IPS-NIHi7 (cell line): ENCODE data around the gene ORAI2.
"Not testable (repeated sequence)": the region's sequence is repeated elsewhere in the genome, so short reads cannot be mapped to it uniquely, and the experiment has no call there.

Experiments used
- DNase-seq: peaks from one replicate; pipeline ENCODE4 v3.0.0; 2012; ENCODE audit warnings: mixed read lengths; ENCODE audit errors: extremely low spot score

The ORAI2 gene

DNA sequence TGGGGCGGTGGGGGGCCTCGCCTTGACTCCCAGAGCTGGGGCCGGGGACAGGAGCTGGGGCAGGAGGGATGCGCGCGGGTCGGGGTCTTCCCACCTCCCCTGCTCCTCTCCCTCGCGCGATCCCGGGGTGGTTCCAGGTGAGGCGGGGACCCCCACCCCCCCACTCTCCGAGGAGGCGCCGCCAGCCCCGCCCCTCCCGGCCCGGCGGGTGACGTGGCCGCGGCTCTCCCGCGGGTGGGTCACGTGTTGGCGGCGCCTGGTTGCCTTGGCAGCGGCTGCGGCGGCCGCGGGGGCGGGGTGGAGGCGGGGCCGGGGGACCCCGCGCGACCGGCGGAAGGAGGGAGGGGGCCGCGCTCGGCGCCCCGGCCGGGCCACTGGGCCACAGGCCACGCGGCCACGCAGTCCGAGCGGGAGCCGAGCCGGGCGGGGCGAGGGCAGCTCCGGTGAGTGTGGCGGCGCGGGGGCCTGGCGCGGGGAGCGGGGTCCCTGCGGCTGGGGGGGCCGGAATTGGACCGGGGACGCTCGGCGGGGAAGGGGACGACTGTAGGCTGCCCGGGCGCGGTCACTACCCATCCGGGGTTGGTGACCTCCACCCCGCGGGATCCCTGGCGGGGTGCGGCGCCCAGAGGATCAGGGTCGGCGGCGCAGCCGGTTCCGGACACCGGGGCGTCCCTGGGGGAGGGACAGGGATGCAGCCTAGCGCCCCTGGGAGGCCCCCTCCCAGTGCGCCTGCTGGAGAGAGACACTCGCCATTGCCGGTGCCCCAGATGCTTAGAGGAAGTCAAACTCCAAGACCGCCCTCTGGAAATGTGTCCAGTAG, at the start of gene ORAI2:
Gene ORAI2, plus strand, starts transcription at position 357 of the 820 bp plus-strand sequence. CDS start 5,382 bp downstream, outside the sequence.
- DNase-seq, result peak; percentile 93

- DNase-seq, result no peak
Observed at GRCh38 chr7:102387064-102387463, 46.3 kb upstream of the ORAI2 start.

DNA sequence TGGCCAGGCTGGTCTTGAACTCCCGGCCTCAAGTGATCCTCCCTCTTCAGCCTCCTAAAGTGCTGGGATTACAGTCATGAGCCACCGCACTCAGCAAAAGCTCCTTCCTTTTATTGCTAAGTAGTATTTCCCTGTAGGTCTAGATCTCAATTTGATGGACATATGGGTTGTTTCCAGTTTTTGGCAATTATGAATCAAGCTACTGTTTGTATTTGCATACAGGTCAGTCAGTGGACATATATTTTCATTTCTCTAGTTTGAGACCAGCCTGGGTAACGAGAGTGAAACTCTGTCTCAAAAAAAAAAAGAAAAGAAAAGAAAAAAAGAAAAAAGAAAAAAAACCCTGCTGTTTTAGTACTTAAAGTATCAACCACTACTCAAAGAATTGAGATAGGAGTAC, 43.6 kb upstream of the ORAI2 start:
- no peak for DNase-seq

- DNase-seq, result peak; percentile 85
Observed at GRCh38 chr7:102390697-102391484, 42.5 kb upstream of the ORAI2 start.

GRCh38 chr7:102392330-102392729, 41.0 kb upstream of the ORAI2 start:
- DNase-seq, result no peak

DNA sequence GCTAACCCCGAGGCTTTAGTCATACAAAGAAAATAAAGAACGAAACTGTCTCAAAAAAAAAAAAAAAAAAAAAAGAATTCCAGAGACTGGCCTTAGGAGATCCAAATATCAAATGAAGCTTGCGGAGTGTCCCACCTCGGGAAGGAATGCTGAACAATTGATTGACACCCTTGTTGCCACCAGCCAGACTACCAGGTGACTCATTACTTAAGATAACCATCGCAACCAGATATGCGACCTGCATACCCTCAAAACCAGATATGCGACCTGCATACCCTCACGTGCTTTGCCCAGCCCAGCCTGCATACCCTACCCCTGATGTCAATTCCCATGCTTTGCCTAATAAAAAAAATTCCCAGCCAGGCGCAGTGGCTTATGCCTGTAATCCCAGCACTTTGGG, 39.9 kb upstream of the ORAI2 start:
- DNase-seq, result no peak

GRCh38 chr7:102395592-102395872, 37.8 kb upstream of the ORAI2 start:
- no peak for DNase-seq

GRCh38 chr7:102395873-102396709, 37.3 kb upstream of the ORAI2 start, which contains the start of gene PRKRIP1:
PRKRIP1 (plus strand) TSS chr7:102396363; CDS start chr7:102396412, 49 bp downstream.
- peak; percentile 95 for DNase-seq

DNA sequence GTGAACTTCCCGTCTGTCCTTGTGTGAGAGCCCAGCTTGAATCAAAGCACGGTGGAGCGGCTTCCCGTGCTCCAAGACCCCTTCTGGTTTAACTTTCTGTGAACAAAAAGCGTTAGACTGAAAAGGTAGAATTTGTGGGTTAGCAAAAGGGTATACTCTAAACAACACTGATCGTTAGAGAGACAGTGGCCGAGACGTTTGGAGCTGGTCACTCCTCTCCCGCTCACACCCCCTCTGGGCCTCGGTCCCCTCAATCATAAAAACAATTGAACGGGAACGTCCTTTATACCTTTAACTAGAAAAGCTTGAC, 36.7 kb upstream of the ORAI2 start:
- no peak for DNase-seq

DNA sequence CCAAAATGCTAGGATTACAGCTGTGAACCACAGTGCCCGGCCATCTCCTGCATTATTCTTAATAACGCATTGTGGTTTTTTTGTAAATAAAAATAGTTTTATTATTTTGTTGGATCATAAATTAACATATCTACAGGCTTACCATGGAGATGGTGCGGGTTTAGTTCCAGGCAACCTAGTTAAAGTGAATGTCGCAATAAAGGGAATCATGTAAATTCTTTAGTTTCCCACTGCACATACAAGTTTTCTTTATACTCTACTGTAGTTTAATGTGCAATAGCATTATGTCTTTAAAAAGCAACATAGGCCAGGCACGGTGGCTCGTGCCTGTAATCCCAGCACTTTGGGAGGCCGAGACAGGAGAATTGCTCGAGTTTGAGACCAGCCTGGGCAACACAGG, 34.8 kb upstream of the ORAI2 start:
- DNase-seq, result no peak

- DNase-seq, result no peak
Observed at GRCh38 chr7:102400360-102400759, 33.0 kb upstream of the ORAI2 start.

- DNase-seq, result no peak
Observed at GRCh38 chr7:102403563-102403962, 29.8 kb upstream of the ORAI2 start.

GRCh38 chr7:102404005-102404861, 29.1 kb upstream of the ORAI2 start:
- DNase-seq, result peak; percentile 88

DNA sequence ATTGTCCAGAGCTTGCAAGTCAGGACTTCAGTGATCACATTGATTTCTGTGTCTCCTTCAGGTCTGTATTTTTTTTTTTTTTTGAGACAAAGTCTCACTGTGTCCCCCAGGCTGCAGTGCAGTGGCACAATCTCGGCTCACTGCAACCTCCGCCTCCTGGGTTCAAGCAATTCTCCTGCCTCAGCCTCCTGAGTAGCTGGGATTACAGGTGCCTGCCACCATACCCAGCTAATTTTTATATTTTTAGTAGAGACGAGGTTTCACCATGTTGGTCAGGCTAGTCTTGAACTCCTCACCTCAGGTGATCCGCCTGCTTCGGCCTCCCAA, 28.6 kb upstream of the ORAI2 start:
- DNase-seq, result not testable (repeated sequence)

- no peak for DNase-seq
Observed at GRCh38 chr7:102407910-102408309, 25.5 kb upstream of the ORAI2 start.

GRCh38 chr7:102408530-102408929, 24.8 kb upstream of the ORAI2 start:
- DNase-seq, result not testable (repeated sequence)

DNA sequence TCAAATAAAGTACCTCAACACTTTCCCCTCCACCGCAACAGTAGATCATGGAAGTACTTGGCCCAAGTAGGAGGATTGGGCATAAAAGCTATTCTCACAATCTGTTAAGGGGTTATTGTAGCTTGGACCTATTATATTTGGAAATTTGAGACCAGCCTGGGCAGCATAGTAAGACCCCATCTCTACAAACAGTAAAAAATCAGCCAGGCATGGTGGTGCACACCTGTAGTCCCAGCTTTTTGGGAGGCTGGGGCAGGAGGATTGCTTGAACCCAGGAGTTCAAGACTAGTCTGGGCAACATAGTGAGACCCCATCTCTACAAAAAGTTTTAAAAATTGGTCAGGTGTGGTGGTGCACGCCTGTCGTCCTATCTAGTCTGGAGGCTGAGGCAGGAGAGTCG, 24.0 kb upstream of the ORAI2 start:
- no peak for DNase-seq

DNA sequence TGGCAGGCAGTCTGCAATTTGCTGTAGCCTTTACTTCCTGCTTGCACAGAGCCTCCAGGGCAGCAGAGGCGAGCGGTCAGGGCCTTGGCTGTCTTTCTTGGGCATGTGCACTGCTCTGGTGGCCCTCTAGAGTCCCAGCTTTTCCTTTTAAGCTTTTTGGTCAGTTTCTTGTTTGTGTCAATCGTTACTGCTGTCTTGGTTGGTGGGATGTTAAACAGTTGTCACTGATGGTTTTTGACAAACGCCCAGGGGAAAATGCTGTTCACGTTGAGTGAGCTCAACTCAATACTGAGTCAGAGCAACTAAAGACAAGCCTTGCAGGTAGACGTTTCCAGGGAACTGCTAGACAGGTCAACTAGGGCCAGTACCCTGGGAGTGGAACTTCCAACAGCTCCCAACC, 23.3 kb upstream of the ORAI2 start:
- DNase-seq, result no peak

DNA sequence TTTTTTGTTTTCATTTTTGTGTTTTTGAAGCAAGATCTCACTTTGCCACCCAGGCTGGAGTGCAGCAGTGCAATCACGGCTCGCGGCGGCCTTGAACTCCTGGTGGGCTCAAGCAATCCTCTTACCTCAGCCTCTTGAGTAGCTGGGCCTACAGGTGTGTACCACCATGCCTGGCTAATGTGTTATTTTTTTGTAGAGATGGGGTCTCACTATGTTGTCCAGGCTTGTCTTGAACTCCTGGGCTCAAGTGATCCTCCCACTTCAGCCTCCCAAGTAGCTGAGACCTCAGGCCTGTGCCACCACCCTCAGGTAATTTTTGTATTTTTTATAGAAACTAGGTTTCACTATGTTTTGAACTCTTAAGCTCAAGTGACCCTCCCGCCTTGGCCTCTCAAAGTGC, 22.5 kb upstream of the ORAI2 start:
- DNase-seq, result no peak

- peak; percentile 66 for DNase-seq
Observed at GRCh38 chr7:102412548-102412947, 20.8 kb upstream of the ORAI2 start.

DNA sequence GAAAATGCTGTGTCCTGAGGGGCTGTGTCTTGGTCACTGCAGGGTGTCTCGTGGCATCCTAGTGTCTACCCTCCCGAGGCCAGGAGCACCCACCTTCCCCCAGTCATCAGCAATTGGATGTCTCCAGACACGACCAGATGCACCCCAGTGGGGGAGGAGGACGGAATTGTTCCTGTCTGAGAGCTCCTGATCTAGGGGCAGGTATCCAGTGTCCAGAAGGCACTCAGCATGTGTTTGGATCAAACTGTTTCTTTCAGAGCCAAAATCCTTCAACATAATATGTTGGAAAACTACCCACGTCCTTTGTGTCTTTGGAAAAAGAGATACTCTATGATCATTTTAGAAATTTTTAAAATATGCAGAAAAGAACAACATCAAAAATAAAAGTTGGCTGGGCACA, 20.3 kb upstream of the ORAI2 start:
- no peak for DNase-seq

DNA sequence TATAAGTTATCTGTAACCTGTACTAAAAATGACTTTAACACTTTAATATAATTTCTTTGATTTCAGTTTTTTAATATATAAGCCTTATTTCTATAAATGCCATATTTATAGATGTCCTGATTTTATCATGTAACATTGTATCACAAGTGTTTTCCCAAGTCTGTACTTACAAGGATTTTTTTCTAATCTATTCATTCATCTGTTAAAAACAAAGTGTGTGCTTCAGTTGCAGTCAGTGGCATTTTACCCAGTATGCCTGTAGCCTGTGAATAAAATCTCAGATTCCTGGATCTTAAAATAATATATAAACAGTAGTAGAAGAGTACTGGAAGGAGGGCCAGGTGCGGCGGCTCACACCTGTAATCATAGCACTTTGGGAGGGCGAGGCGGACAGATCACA, 19.8 kb upstream of the ORAI2 start:
- DNase-seq, result no peak
